GM19324 (cell line): ENCODE results near the gene TGM1.
A peak's percentile ranks its signal among the peaks of the same experiment; 100 is the strongest.
"Not testable (repeated sequence)": the region's sequence is repeated elsewhere in the genome, so short reads cannot be mapped to it uniquely, and the experiment has no call there.

Experiments
- ATAC-seq: cut with Tn5 transposase; IDR thresholded peaks from one replicate; pipeline ENCODE4 v1.9.1; 2021; ENCODE audit warnings: mild to moderate bottlenecking, moderate library complexity; ENCODE audit not compliant: unreplicated experiment, low FRiP score

The TGM1 gene

DNA sequence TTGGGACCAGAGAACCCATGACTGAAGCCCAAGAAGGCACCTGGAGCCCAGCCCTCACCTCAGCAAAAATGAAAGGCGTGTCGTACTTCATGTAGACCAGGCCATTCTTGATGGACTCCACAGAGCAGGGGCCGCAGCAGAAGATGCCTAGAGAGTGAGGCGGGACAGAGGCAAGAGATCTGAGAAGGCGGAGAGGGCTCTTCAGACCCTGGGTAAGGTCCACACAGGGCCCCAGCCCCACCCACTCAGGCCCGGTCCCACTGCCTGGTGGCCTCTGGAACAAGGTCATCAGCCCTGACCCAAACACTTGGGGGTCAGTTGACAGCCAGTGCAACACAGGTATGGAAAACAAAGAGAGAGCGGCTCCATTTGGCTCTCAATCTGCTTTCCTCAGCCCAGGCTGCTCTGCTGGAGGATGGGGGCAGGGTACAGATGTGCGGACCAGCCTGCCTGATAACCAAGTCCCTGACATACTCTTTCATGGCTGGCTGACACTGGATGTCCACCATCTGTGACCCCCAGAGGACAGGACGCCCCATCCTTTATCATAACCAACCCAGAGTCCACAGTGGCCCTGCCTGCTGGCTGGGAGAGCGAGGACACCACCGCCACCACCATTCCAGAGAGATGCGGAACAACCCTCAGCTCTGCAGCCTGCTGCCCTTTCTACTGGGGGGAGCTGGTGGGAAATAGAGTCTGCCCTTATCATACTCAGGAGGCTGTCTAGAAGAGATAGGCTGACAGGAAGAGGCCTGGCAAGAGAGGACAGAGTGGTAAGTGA, 6.9 kb downstream of the TGM1 start:
- ATAC-seq = no peak

GRCh38 chr14:24255438-24255837, 7.5 kb downstream of the TGM1 start:
- ATAC-seq = no peak

- ATAC-seq = no peak
Observed at GRCh38 chr14:24254630-24255392, 8.2 kb downstream of the TGM1 start.

- ATAC-seq = no peak
Observed at GRCh38 chr14:24253936-24254335, 9.0 kb downstream of the TGM1 start.

- no peak for ATAC-seq
Observed at GRCh38 chr14:24252289-24253124, 10.5 kb downstream of the TGM1 start.

DNA sequence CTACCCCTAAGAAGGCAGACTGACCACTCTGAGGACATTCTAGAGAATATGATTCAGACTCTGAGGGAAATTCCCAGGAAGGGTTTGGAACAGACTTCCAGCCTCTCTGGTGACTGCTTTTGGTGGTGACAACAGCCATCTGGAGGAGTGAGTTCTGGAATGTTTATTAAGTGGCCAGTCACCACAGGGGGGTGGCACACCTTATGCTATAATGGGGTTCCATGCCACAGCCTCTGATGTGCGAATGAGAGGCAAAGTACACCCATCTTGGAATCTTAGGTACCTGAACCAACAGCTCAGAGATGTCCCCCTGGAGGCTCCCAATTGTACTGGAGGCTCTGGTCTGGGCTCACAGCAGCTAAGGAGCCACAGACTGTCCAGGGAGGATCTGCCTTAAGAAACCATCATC, 11.1 kb downstream of the TGM1 start:
- ATAC-seq = no peak

DNA sequence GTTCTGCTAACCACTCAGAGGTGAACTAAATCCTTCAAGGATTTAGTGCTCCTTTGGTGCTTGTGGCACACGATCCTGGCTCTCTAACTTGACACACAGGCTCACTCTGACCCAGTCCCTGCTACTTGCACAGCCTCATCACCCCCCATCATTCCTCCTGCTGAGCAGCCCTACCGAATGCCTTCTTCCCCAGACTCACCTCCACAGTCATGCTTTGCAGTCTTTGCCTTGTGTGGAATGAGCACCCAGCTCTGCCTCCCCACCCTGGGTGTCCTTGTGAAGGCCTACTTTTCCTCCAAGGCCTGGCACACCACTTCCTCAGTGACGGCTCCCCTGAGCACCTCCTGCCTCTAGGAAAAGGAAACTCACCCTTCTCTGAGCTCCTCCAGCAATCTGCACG, 12.6 kb downstream of the TGM1 start:
- no peak for ATAC-seq

DNA sequence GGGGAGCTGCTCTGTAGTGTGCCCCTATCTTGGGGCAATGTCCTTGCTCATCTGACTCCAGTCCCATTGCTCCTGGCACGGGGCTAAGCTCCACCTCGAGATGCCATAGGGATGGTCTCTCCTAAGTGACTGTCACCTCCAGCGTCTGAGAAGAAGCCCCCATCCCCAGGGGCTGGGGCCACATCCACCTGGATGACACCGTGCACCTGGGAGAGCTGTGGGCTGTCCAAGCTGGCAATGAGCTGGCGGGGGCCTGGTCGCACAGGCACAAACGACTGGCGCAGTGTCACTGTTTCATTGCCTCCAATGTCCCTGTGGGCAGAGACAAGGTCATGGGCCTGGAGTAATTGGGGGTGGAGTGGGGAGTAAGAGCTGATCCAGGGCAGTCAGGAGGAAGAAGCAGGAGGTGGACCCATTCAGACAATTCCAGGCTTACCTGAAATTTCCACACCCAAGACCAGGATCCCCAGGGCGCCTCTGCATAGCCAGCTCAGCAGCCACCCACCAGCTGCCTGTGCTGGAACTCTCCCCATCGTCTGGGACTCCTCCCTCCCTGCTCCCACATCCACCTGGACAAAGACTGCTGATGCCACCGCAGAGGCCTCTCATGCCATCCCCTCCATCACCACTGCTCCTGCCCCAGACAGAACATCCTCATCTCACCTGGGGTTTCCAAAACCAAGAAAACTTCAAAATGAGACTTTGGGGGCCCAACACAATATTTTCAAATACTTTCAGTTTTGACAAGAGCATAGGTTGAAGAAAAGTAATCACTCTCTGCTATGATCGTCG, 13.6 kb downstream of the TGM1 start:
- ATAC-seq = no peak

- ATAC-seq = no peak
Observed at GRCh38 chr14:24247422-24247821, 15.6 kb downstream of the TGM1 start.

DNA sequence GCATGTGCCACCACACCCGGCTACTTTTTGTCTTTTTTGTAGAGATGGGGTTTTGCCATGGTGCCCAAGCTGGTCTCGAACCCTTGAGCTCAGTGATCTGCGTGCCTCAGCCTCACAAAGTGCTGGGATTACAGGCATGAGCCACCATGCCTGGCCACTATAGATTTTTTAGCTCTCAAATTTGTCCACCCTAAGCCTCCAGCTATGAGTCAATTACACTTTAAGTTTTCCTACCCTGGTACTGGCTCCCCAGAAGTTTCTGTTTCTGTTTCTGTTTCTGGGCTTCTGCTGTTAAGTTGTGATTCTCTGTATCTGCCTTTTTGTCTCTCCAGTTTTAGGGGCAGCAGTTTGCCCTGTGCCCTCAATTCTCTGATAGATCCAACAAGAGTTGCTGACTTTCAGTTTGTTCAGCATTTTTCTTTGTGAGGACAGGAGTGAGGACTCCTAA, 16.2 kb downstream of the TGM1 start:
- ATAC-seq = no peak

DNA sequence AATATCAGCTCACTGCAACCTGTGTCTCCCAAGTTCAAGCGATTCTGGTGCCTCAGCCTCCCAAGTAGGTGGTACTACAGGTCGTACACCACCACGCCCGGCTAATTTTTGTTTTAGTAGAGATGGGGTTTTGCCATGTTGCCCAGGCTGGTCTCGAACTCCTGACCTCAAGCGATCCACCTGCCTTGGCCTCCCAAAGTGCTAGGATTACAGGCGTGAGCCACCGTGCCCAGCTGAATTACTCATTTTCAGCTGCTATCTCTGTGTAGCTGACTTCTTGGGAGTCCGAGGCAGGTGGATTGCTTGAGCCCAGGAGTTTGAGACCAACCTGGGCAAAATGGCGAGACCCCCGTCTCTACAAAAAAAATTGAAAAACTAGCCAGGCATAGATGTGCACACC, 17.6 kb downstream of the TGM1 start:
- ATAC-seq = not testable (repeated sequence)

- no peak for ATAC-seq
Observed at GRCh38 chr14:24243336-24243836, 19.6 kb downstream of the TGM1 start.

DNA sequence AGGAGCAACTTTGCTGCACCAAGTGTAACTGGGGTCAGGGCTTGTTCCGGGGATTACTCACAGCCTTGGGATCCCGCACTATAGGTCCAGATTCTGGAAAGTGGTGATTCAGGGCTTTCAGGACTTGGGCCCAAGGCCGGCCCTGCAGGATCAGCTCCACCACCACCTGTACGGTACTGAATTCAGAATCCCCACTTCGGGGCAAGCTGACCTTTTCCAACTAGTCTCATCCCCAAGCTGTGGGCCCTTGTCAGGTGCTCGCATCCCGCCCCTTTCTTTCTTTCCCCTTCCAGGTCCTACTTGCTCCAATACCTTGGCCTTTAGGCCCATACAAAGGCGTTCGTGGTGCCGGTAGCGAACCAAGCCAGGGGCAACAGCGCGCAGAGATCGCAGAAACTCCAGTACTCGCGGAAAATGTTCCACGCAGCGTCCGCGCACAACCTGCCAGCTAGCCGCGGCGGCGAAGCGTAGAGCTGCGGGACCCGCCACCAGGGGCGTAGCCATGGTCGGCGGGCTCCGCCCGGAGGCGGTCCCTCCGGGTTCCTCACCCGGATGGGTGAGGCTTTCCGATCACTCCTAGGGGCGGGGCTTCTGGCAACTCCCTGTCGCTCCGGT, 21.0 kb downstream of the TGM1 start:
- ATAC-seq = peak; percentile 80

GRCh38 chr14:24240110-24240918, 22.7 kb downstream of the TGM1 start:
- no peak for ATAC-seq

DNA sequence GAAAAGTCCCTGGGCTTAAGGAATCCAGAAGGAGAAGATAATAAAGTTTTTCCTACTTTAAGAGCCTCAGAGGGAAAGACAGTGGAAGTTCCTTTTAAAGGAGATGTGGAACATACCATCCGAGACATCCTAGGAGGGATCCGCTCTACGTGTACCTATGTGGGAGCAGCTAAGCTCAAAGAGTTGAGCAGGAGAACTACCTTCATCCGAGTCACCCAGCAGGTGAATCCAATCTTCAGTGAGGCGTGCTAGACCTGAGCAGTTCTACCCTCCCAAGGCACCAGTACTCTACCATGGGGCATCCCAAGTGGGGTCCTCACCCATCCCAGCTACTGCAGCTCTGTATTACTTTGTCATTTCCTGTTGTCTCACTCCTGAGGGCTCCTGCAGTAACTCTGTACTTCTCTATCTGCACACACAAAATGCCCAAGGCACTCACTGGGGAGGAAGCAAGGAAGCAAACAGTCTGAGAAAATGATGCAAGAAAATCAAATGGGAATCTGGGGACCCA, 24.4 kb downstream of the TGM1 start:
- ATAC-seq = no peak

GRCh38 chr14:24238123-24238522, 24.9 kb downstream of the TGM1 start:
- ATAC-seq = no peak

DNA sequence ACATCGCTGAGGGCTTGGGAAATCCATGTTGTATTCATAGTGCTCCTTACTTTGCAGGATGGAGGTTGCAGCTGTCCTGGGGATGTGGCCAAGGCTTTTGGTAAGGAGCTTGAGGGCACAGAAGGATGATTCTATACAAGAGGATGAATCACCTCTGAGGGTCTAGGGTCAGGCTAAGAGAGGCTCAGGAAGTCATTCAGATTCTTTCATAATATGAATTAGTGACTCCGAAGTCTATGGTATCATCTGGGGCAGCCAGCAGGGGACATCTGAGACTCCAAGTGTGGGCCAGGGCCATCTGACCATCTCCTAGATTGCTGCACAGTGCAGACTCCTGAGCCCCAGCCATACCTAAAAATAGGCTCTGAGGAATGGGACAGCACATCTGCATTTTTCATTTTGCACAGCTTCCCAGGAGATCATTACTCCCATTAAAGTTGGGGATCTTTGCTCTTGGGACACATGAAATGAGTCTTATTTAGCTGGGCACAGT, 25.5 kb downstream of the TGM1 start:
- ATAC-seq = no peak

DNA sequence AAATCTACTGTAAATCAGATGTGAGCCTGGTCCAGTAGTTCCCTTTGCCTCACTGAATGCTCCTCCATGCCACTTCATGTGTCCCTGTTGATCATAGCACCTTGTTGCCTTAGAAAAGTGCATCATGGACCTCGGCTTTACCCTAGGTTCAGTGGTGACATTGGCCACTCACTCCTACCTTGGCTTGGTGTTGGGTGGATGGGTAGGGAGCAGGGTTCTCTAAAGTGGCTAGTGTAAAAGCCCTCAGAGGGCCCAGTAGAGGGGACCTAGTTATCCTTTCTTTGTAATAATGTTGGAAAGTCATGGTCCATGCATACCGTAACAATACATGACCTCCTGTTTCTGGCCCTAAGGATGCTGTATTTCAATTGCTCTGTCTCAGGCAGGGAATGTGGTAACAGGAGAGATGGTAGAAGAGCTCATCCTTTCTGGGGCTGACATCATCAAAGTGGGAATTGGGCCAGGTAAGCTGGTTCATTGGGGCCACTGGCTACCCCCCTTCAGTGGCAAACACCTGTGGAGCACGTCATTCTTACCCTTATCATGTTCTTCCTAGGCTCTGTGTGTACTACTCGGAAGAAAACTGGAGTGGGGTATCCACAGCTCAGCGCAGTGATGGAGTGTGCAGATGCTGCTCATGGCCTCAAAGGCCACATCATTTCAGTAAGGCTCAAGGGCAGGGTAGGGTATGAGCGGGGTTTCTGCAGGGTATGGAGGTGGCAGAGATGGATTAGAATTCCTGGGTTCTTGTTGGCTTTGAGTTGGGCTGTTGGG, 26.1 kb downstream of the TGM1 start:
- no peak for ATAC-seq
